Thymus (tissue), 11 donors: ENCODE data around the gene ASIC4. TPM values are rescaled to one million over a fixed set of nuclear protein-coding genes. Genes with fewer than 3 reads are reported as not detected.

Source experiments
- DNase-seq, 9 donors: peaks; one replicate each; pipeline ENCODE4 v3.0.0-alpha.2; 2013; ENCODE audit warnings: low spot score in 9 of 9, low read depth in 6 of 9, missing footprints in 1 of 9
- H3K27ac ChIP-seq, 2 donors: one replicate each; pipeline ENCODE4 v1.5.1; 2013; ENCODE audit warnings: control low read depth in 1 of 2, low read depth in 1 of 2, low read length in 1 of 2, mild to moderate bottlenecking in 1 of 2, moderate library complexity in 1 of 2
- H3K27me3 ChIP-seq, 2 donors: one replicate each; pipeline ENCODE4 v1.5.1; 2013; ENCODE audit warnings: low read length in 1 of 2; ENCODE audit not compliant: control insufficient read depth in 2 of 2, insufficient read depth in 1 of 2
- H3K36me3 ChIP-seq, 2 donors: one replicate each; pipeline ENCODE4 v1.5.1; 2013; ENCODE audit warnings: low read length in 1 of 2, mild to moderate bottlenecking in 1 of 2, moderate library complexity in 1 of 2; ENCODE audit not compliant: control insufficient read depth in 2 of 2, insufficient read depth in 2 of 2
- H3K4me1 ChIP-seq, 2 donors: one replicate each; pipeline ENCODE4 v1.5.1; 2013; ENCODE audit warnings: low read length in 2 of 2; ENCODE audit not compliant: control insufficient read depth in 2 of 2, insufficient read depth in 2 of 2
- H3K4me3 ChIP-seq, 2 donors: one replicate each; pipeline ENCODE4 v1.5.1; 2013; ENCODE audit warnings: low read length in 2 of 2, control low read depth in 1 of 2, mild to moderate bottlenecking in 1 of 2
- H3K9me3 ChIP-seq, 2 donors: one replicate each; pipeline ENCODE4 v1.5.1; 2013; ENCODE audit warnings: low read length in 1 of 2, mild to moderate bottlenecking in 1 of 2; ENCODE audit not compliant: control insufficient read depth in 2 of 2, insufficient read depth in 1 of 2
- WGBS: extraction: QIAGEN DNeasy Blood & Tissue Kit; methylation state at CpG from one replicate; pipeline ENCODE4 v1.1.7; 2013; 5-methylcytosine and 5-hydroxymethylcytosine counted together
- polyA plus RNA-seq: library from polyadenylated mRNA; stranded (reverse); fragments of 200-250 nt; gene quantifications from one replicate; pipeline ENCODE4 v1.2.3, GENCODE V29; 2013
- total RNA-seq: library from RNA; stranded (reverse); fragments of 120-200 nt; gene quantifications from one replicate; pipeline ENCODE4 v1.2.4, GENCODE V29; 2013
- donor health status: healthy.

ASIC4 gene
- total and polyA plus RNA-seq, 2 donors = 0.05 to 0.23 TPM

DNA sequence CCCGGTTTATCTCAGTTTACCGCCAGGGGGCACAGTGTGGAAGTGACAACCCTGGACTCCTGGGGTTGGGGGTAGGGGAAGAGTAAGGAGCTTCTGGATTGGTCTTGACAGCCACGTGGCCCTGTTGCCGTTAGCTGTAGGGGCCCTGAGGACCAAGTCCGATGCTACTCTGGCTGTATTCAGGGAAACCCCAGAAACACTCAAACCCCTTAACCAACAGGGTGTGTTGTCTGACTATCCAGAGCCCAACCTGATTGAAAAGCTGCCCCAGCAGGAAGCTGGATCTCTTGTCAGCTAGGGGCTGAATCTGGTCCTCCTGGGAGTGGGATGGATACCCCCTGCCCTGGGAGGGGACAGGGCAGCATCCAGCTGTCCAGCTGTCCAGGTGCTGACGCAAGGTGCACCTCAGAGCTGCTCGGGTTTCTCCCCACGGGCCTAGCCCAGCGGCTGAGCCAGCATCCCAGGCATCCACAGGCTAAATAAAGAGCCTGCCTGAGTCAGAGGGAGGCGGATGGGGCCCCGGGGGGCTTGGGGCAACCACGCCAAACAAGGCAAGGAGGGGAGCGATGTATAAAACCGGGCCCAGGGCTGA is 18.7 kb upstream of the ASIC4 start:
- H3K36me3 ChIP-seq = no peaks in the 10 kb centered on the region
- peaks cover 1 to 16% of the 10 kb centered on the region in 2 donors for H3K9me3 ChIP-seq
- peaks cover 34 to 79% of the 10 kb centered on the region in 2 donors for H3K27me3 ChIP-seq
- DNase-seq = peak in 5 of 9 donors; percentile 32 to 73 (median 54)
- peaks cover 9 to 39% of the 10 kb centered on the region in 2 donors for H3K4me1 ChIP-seq
- WGBS = 33% methylated on average over 14 of the region's 14 CpGs
- no peak overlapping the region for H3K27ac ChIP-seq
- no peak overlapping the region for H3K4me3 ChIP-seq

DNA sequence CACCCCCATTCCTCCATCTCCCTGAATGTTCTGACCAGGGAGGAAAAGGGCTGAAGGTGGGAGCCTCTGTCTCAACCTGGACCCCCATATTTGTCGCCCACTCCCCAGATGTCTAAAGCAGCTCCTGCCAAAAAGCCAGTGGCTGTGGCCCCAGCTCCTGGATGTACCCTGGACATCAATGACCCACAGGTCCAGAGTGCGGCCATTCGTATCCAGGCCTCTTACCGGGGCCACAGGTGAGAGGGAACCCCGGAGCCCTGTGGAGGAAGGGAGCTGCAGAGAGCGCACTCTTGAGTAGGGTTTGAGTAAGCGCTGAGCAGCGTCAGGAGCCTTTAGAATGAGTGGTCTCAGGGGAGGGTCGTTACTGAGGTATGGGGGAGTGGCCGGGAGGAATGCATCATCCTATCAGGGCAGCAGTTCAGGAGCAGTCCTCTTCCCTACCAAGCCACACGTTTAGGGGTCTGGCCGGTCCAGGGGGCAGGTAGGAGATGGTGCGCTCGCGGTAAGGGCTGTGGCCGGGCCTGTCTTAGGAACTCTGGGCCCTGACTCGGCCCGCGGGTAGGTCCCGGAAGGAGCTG is 17.9 kb upstream of the ASIC4 start:
- H3K27ac ChIP-seq = no peak overlapping the region
- H3K4me3 ChIP-seq = no peak overlapping the region
- 27% methylated on average over 20 of the region's 20 CpGs for WGBS
- peaks cover 9 to 39% of the 10 kb centered on the region in 2 donors for H3K4me1 ChIP-seq
- DNase-seq = no peak
- peaks cover 1 to 16% of the 10 kb centered on the region in 2 donors for H3K9me3 ChIP-seq
- no peaks in the 10 kb centered on the region for H3K36me3 ChIP-seq
- H3K27me3 ChIP-seq = peaks cover 34 to 73% of the 10 kb centered on the region in 2 donors

GRCh38 chr2:219496825-219497494 is 17.3 kb upstream of the ASIC4 start:
- Histone ChIP-seq H3K36me3 (no peaks in the 10 kb centered on the region), H3K27me3 (peaks cover 34 to 66% of the 10 kb centered on the region in 2 donors), H3K27ac (no peak overlapping the region), H3K9me3 (peaks cover 0 to 16% of the 10 kb centered on the region in 2 donors), H3K4me1 (peaks cover 9 to 39% of the 10 kb centered on the region in 2 donors), H3K4me3 (no peak overlapping the region)
- DNase-seq = peak in 1 of 9 donors; percentile 12
- 10% methylated on average over 61 of the region's 61 CpGs for WGBS

GRCh38 chr2:219497495-219498279 is 16.6 kb upstream of the ASIC4 start:
- Histone ChIP-seq H3K9me3 (peaks cover 0 to 16% of the 10 kb centered on the region in 2 donors), H3K27me3 (peaks cover 34 to 59% of the 10 kb centered on the region in 2 donors), H3K36me3 (no peaks in the 10 kb centered on the region), H3K4me3 (peak overlapping the region; percentile 56 to 74), H3K27ac (peak overlapping the region; percentile 36 to 45), H3K4me1 (peaks cover 9 to 39% of the 10 kb centered on the region in 2 donors)
- peak in 1 of 9 donors; percentile 15 for DNase-seq
- WGBS = 4% methylated on average over 59 of the region's 59 CpGs

DNA sequence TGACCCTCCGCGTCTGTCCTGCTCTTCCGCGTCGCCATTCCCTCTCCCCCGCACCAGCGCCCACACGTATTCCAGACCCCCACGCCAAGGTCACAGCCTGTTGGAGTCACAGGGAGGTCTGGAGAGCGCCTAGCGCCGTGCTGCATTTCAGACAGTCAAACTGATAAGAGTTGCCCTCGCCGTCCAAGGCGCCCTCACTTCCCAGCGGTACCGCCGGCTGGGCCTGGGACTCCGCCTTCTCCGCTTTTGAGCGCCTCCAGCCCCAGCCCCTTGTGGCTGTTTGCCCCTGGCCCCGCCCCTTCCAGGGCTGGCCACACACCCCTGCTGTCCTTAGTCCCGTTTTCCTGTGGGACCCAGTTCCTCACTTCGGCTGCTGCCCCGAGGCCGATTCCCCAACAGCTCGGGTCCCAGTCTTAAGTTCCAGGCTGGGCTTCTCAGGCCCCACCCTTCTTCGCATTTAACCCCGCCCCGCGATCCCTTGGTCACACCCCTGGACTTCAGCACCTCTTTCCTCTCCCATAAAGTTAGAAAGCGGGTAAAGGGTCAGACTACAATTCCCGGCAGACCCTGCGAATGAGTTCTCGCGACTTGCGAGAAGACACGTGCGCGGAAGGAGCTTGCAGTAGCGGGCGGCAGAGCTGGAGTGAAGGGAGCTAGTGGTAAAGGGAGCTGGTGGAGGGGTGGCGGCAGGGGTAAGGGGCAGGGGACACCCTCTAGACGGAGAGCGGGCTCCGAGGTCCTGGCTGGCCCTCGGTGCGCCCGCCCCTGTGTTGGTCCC is 15.8 kb upstream of the ASIC4 start, which contains the start of gene GMPPA:
TSS of gene GMPPA (plus strand) at position 612 of the 778 bp plus-strand sequence. CDS start 1,085 bp downstream, outside the sequence.
- peak; percentile 90 to 98 (median 97) for DNase-seq
- H3K27ac ChIP-seq = peak within 1 kb of the TSS; percentile 45 to 47
- H3K9me3 ChIP-seq = peaks cover 0 to 16% of the 10 kb centered on the region in 2 donors
- peaks cover 34 to 51% of the 10 kb centered on the region in 2 donors for H3K27me3 ChIP-seq
- H3K4me1 ChIP-seq = peaks cover 9 to 39% of the 10 kb centered on the region in 2 donors
- H3K4me3 ChIP-seq = peak within 1 kb of the TSS; percentile 56 to 74
- WGBS = 1% methylated on average over 49 of the region's 49 CpGs
- H3K36me3 ChIP-seq = no peaks in the 10 kb centered on the region

DNA sequence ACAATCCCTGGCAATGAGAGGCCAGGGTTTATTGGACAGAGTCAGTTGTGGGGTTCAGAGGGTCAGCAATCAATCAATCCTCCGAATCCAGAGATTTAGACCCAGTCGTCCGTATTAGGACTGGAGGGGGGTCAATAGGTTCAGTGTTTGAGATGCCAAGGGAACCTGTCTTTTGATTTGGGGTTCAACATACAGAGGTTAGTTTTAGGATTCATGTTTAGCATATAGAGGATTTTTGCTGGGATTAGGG is 15.3 kb upstream of the ASIC4 start:
- Histone ChIP-seq H3K9me3 (peaks cover 0 to 16% of the 10 kb centered on the region in 2 donors), H3K36me3 (peaks cover 0 to 2% of the 10 kb centered on the region in 2 donors), H3K27me3 (peaks cover 34 to 46% of the 10 kb centered on the region in 2 donors), H3K27ac (peak overlapping the region in 1 of 2 donors; percentile 47), H3K4me1 (peaks cover 9 to 39% of the 10 kb centered on the region in 2 donors), H3K4me3 (peak overlapping the region; percentile 56 to 74)
- WGBS = under 1% methylated on average over 3 of the region's 3 CpGs
- no peak for DNase-seq

GRCh38 chr2:219499555-219499954 is 14.7 kb upstream of the ASIC4 start:
- H3K27me3 ChIP-seq = peaks cover 34 to 41% of the 10 kb centered on the region in 2 donors
- DNase-seq = no peak
- H3K36me3 ChIP-seq = peaks cover 0 to 3% of the 10 kb centered on the region in 2 donors
- peaks cover 0 to 16% of the 10 kb centered on the region in 2 donors for H3K9me3 ChIP-seq
- 94% methylated on average over 1 of the region's 1 CpG for WGBS
- peak overlapping the region in 1 of 2 donors; percentile 74 for H3K4me3 ChIP-seq
- H3K27ac ChIP-seq = no peak overlapping the region
- H3K4me1 ChIP-seq = peaks cover 9 to 39% of the 10 kb centered on the region in 2 donors

- 97% methylated on average over 2 of the region's 2 CpGs for WGBS
- Histone ChIP-seq H3K27me3 (peaks cover 30 to 35% of the 10 kb centered on the region in 2 donors), H3K4me1 (peaks cover 9 to 39% of the 10 kb centered on the region in 2 donors), H3K27ac (no peak overlapping the region), H3K4me3 (no peak overlapping the region), H3K36me3 (peaks cover under 1 to 3% of the 10 kb centered on the region in 2 donors), H3K9me3 (peaks cover 0 to 16% of the 10 kb centered on the region in 2 donors)
- DNase-seq = no peak
These were observed 14.1 kb upstream of the ASIC4 start for GRCh38 chr2:219500135-219500534.
